SU-DHL-6 (cell line): ENCODE results near the gene HOXC6.

Source experiments
- CTCF ChIP-seq: fragments of 200-600 bp; sonication (generic); IDR thresholded peaks from one replicate; pipeline ENCODE4 v1.5.1; 2017; ENCODE audit warnings: antibody characterized with exemption, mild to moderate bottlenecking, low read length, moderate library complexity; ENCODE audit not compliant: insufficient read depth, poor library complexity, severe bottlenecking
- EZH2phosphoT487 ChIP-seq: fragments of 200-600 bp; sonication (generic), shearing (Covaris generic); conservative IDR thresholded peaks from 2 replicates; pipeline ENCODE4 v1.6.1; 2018; ENCODE audit warnings: mild to moderate bottlenecking, antibody characterized with exemption, low read length, moderate library complexity, mixed read lengths

- TF ChIP-seq CTCF (no peak), EZH2phosphoT487 (no peak)
Measured at GRCh38 chr12:53983950-53984572, 44.2 kb upstream of the HOXC6 start.
